ENCODE data around the gene DPYSL5. TPM values are rescaled to one million over a fixed set of nuclear protein-coding genes. Genes with fewer than 3 reads are reported as not detected.

DPYSL5 gene
- total and polyA plus RNA-seq, 2 of the 8 experiments (the other 6 are each of a cell fraction or from before 2014, with no cell fraction given) = 11.9 to 16.4 TPM

DNA sequence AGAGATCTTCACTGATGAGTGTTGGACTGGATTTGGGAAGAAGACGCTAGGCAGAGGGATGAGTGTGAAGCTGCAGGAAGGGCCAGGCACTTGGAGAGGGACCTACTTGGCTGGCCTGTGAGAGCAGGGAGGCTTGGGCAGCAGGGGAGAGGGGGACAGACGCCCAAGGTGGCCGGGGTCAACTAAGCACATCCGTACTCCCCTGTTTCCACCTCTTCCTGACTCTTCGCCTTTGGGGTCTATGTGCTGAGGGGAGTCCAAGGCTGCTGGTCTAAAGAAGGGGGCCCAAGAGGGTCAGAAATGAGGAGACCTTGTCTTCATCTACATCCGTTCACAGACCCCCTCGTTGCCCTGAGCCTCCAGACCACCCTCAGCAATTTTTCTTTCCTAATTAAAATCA lies 16.7 kb downstream of the DPYSL5 start (continued):
- TF ChIP-seq, protein P1, sequence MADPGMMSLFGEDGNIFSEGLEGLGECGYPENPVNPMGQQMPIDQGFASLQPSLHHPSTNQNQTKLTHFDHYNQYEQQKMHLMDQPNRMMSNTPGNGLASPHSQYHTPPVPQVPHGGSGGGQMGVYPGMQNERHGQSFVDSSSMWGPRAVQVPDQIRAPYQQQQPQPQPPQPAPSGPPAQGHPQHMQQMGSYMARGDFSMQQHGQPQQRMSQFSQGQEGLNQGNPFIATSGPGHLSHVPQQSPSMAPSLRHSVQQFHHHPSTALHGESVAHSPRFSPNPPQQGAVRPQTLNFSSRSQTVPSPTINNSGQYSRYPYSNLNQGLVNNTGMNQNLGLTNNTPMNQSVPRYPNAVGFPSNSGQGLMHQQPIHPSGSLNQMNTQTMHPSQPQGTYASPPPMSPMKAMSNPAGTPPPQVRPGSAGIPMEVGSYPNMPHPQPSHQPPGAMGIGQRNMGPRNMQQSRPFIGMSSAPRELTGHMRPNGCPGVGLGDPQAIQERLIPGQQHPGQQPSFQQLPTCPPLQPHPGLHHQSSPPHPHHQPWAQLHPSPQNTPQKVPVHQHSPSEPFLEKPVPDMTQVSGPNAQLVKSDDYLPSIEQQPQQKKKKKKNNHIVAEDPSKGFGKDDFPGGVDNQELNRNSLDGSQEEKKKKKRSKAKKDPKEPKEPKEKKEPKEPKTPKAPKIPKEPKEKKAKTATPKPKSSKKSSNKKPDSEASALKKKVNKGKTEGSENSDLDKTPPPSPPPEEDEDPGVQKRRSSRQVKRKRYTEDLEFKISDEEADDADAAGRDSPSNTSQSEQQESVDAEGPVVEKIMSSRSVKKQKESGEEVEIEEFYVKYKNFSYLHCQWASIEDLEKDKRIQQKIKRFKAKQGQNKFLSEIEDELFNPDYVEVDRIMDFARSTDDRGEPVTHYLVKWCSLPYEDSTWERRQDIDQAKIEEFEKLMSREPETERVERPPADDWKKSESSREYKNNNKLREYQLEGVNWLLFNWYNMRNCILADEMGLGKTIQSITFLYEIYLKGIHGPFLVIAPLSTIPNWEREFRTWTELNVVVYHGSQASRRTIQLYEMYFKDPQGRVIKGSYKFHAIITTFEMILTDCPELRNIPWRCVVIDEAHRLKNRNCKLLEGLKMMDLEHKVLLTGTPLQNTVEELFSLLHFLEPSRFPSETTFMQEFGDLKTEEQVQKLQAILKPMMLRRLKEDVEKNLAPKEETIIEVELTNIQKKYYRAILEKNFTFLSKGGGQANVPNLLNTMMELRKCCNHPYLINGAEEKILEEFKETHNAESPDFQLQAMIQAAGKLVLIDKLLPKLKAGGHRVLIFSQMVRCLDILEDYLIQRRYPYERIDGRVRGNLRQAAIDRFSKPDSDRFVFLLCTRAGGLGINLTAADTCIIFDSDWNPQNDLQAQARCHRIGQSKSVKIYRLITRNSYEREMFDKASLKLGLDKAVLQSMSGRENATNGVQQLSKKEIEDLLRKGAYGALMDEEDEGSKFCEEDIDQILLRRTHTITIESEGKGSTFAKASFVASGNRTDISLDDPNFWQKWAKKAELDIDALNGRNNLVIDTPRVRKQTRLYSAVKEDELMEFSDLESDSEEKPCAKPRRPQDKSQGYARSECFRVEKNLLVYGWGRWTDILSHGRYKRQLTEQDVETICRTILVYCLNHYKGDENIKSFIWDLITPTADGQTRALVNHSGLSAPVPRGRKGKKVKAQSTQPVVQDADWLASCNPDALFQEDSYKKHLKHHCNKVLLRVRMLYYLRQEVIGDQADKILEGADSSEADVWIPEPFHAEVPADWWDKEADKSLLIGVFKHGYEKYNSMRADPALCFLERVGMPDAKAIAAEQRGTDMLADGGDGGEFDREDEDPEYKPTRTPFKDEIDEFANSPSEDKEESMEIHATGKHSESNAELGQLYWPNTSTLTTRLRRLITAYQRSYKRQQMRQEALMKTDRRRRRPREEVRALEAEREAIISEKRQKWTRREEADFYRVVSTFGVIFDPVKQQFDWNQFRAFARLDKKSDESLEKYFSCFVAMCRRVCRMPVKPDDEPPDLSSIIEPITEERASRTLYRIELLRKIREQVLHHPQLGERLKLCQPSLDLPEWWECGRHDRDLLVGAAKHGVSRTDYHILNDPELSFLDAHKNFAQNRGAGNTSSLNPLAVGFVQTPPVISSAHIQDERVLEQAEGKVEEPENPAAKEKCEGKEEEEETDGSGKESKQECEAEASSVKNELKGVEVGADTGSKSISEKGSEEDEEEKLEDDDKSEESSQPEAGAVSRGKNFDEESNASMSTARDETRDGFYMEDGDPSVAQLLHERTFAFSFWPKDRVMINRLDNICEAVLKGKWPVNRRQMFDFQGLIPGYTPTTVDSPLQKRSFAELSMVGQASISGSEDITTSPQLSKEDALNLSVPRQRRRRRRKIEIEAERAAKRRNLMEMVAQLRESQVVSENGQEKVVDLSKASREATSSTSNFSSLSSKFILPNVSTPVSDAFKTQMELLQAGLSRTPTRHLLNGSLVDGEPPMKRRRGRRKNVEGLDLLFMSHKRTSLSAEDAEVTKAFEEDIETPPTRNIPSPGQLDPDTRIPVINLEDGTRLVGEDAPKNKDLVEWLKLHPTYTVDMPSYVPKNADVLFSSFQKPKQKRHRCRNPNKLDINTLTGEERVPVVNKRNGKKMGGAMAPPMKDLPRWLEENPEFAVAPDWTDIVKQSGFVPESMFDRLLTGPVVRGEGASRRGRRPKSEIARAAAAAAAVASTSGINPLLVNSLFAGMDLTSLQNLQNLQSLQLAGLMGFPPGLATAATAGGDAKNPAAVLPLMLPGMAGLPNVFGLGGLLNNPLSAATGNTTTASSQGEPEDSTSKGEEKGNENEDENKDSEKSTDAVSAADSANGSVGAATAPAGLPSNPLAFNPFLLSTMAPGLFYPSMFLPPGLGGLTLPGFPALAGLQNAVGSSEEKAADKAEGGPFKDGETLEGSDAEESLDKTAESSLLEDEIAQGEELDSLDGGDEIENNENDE (IDR thresholded peaks at IDR 0.05; ENCODE audit: insufficient replicate concordance, low read length) = no peak
- TF ChIP-seq CEBPB (IDR thresholded peaks at IDR 0.05; ENCODE audit: low read depth, low read length) = no peak
- TF ChIP-seq CREB1 (IDR thresholded peaks at IDR 0.05) = no peak
- TF ChIP-seq, protein P2, sequence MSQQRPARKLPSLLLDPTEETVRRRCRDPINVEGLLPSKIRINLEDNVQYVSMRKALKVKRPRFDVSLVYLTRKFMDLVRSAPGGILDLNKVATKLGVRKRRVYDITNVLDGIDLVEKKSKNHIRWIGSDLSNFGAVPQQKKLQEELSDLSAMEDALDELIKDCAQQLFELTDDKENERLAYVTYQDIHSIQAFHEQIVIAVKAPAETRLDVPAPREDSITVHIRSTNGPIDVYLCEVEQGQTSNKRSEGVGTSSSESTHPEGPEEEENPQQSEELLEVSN (IDR thresholded peaks at IDR 0.05) = no peak
- TF ChIP-seq SRF (IDR thresholded peaks at IDR 0.05; ENCODE audit: low read depth, low read length) = no peak
- no peak for TF ChIP-seq POU5F1 (IDR thresholded peaks at IDR 0.05; ENCODE audit: low read depth, low read length)
- TF ChIP-seq CBX8 (IDR thresholded peaks at IDR 0.05; ENCODE audit: borderline replicate concordance, low read depth, low read length) = no peak
- TF ChIP-seq JUND (IDR thresholded peaks at IDR 0.05; ENCODE audit: low read length) = no peak
- TF ChIP-seq SP2 (IDR thresholded peaks at IDR 0.05; ENCODE audit: low read length) = no peak
- TF ChIP-seq BRCA1 (IDR thresholded peaks at IDR 0.05; ENCODE audit: low read depth, low read length) = no peak
- TF ChIP-seq ASH2L (IDR thresholded peaks at IDR 0.05; ENCODE audit: low read length) = no peak
- no peak for TF ChIP-seq SP4 (IDR thresholded peaks at IDR 0.05; ENCODE audit: low read length)
- no peak for TF ChIP-seq CHD1 (IDR thresholded peaks at IDR 0.05; ENCODE audit: low read depth, low read length)
- no peak for TF ChIP-seq SIX5 (IDR thresholded peaks at IDR 0.05; ENCODE audit: low read depth, low read length)
